Neuronal stem cell (in vitro differentiated cells): ENCODE measurements around the gene TPP1.
A peak's percentile ranks its signal among the peaks of the same experiment; 100 is the strongest.

Source experiments
- DNase-seq: peaks from one replicate; pipeline ENCODE4 v3.0.0-alpha.2; 2013; ENCODE audit warnings: low spot score
- H2AFZ ChIP-seq: one replicate; pipeline ENCODE4 v1.6.1; 2013; ENCODE audit warnings: mild to moderate bottlenecking, low read length, inconsistent platforms
- H2AK5ac ChIP-seq: 2 replicates; pipeline ENCODE4 v1.6.1; 2013; ENCODE audit warnings: low read depth, mild to moderate bottlenecking, inconsistent platforms, low read length, moderate library complexity, mixed read lengths
- H2BK120ac ChIP-seq: 2 replicates; pipeline ENCODE4 v1.6.1; 2013; ENCODE audit warnings: low read depth, mild to moderate bottlenecking, inconsistent platforms, low read length, moderate library complexity, mixed read lengths
- H2BK12ac ChIP-seq: one replicate; pipeline ENCODE4 v1.6.1; 2013; ENCODE audit warnings: low read length, inconsistent platforms
- H2BK15ac ChIP-seq: 2 replicates; pipeline ENCODE4 v1.6.1; 2013; ENCODE audit warnings: mild to moderate bottlenecking, low read length, inconsistent platforms, mixed read lengths
- H2BK5ac ChIP-seq: one replicate; pipeline ENCODE4 v1.6.1; 2013; ENCODE audit warnings: inconsistent platforms, mild to moderate bottlenecking, low read length, moderate library complexity
- H3K14ac ChIP-seq: one replicate; pipeline ENCODE4 v1.6.1; 2013; ENCODE audit warnings: low read length, inconsistent platforms
- H3K18ac ChIP-seq: 2 replicates; pipeline ENCODE4 v1.6.1; 2013; ENCODE audit warnings: low read length, inconsistent platforms
- H3K23ac ChIP-seq: 2 replicates; pipeline ENCODE4 v1.6.1; 2013; ENCODE audit warnings: low read depth, mild to moderate bottlenecking, mixed read lengths, low read length, inconsistent platforms; ENCODE audit not compliant: poor library complexity
- H3K27ac ChIP-seq: replicated peaks from 3 replicates; pipeline ENCODE4 v1.5.1; 2013; ENCODE audit warnings: low read length, inconsistent platforms
- H3K27me3 ChIP-seq, 3 experiments: 2 replicates each; pipeline ENCODE4 v1.6.1; 2013; ENCODE audit warnings: low read length in 3 of 3, mild to moderate bottlenecking in 2 of 3, inconsistent platforms in 1 of 3, low read depth in 1 of 3, mixed read lengths in 1 of 3, moderate library complexity in 1 of 3; ENCODE audit not compliant: control insufficient read depth in 3 of 3, insufficient read depth in 3 of 3
- H3K36me3 ChIP-seq, 2 donors: replicated peaks in 1 of 2; 2 replicates each; pipeline ENCODE4 v1.6.1; 2013; ENCODE audit warnings: low read length in 2 of 2; ENCODE audit not compliant: control insufficient read depth in 2 of 2, insufficient read depth in 2 of 2
- H3K4ac ChIP-seq: 2 replicates; pipeline ENCODE4 v1.6.1; 2013; ENCODE audit warnings: inconsistent platforms, mild to moderate bottlenecking, low read length, moderate library complexity
- H3K4me1 ChIP-seq, 2 donors: 1 replicate in 1 of 2; 2 replicates in 1 of 2; pipeline ENCODE4 v1.6.1; 2013; ENCODE audit warnings: low read length in 2 of 2, low read depth in 1 of 2; ENCODE audit not compliant: control insufficient read depth in 2 of 2, insufficient read depth in 1 of 2
- H3K4me2 ChIP-seq: one replicate; pipeline ENCODE4 v1.6.1; 2013; ENCODE audit warnings: mild to moderate bottlenecking, low read length, inconsistent platforms; ENCODE audit not compliant: insufficient read depth, poor library complexity, severe bottlenecking
- H3K4me3 ChIP-seq, 2 donors: 2 replicates each; pipeline ENCODE4 v1.5.1; 2013; ENCODE audit warnings: low read length in 2 of 2, mild to moderate bottlenecking in 2 of 2, inconsistent platforms in 1 of 2, moderate library complexity in 1 of 2
- H3K79me1 ChIP-seq: one replicate; pipeline ENCODE4 v1.6.1; 2013; ENCODE audit warnings: low read depth, mild to moderate bottlenecking, inconsistent platforms, low read length, moderate library complexity
- H3K9ac ChIP-seq: one replicate; pipeline ENCODE4 v1.6.1; 2013; ENCODE audit warnings: mild to moderate bottlenecking, low read depth, low read length, inconsistent platforms; ENCODE audit not compliant: poor library complexity
- H3K9me3 ChIP-seq, 2 donors: replicated peaks in 1 of 2; 2 replicates each; pipeline versions ENCODE3 to v1.6.1; 2013; ENCODE audit warnings: low read length in 2 of 2, mild to moderate bottlenecking in 2 of 2, inconsistent platforms in 1 of 2, low read depth in 1 of 2, mixed read lengths in 1 of 2, moderate library complexity in 1 of 2; ENCODE audit not compliant: control insufficient read depth in 2 of 2, insufficient read depth in 1 of 2
- H4K8ac ChIP-seq: one replicate; pipeline ENCODE4 v1.6.1; 2013; ENCODE audit warnings: low read depth, mild to moderate bottlenecking, inconsistent platforms, low read length, moderate library complexity
- H4K91ac ChIP-seq: one replicate; pipeline ENCODE4 v1.6.1; 2013; ENCODE audit warnings: low read length, low read depth, mild to moderate bottlenecking, inconsistent platforms; ENCODE audit not compliant: poor library complexity
- WGBS, 2 donors: extraction: QIAGEN DNeasy Blood & Tissue Kit; methylation state at CpG; one replicate each; pipeline ENCODE4 v1.1.7; 2013; ENCODE audit warnings: missing lambda C conversion rate in 2 of 2, mixed read lengths in 1 of 2; ENCODE audit not compliant: insufficient read length in 2 of 2, insufficient replicate concordance in 1 of 2; ENCODE audit errors: extremely low coverage in 2 of 2; 5-methylcytosine and 5-hydroxymethylcytosine counted together

Gene TPP1

DNA sequence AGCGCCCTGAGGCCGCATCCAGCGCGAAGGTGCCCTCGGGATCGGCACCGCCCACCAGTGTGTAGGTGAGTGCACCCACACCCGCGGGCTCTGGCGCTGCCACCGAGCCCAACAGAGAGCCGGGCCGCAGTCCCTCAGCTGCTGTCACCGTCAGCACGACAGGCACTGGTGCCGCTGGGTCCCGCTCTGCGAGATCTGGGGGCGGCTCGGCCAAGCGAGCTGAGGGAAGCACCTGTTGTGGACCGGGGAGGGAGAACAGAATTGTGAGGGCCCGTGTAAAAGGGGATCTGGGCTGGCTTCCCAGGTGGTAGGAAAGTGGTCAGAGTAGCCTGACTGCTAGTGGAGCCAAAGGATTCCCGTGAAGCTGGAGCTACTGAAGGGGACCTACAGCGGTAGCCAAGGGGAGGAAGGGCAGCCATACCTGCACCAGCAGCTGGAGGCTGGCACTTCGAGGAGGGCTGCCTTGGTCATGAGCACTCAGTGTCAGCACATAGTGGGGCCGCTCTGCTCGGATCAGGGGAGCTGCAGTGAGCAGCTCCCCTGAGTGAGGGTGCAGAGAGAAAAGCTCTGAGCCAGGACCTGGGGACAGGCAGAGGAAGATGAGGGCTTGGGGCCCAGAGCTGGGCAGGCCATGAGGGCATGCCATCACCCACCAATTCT is 11.5 kb upstream of the TPP1 start:
- Histone ChIP-seq H3K36me3 (peaks cover 11 to 91% of the 10 kb centered on the region in 2 donors), H3K14ac (no peak overlapping the region), H3K9ac (peak overlapping the region; percentile 80), H2BK15ac (no peak overlapping the region), H3K23ac (peak overlapping the region; percentile 50), H4K8ac (no peak overlapping the region), H2AFZ (no peak overlapping the region), H3K4ac (no peak overlapping the region), H3K4me2 (peak overlapping the region; percentile 92), H2BK120ac (no peak overlapping the region), H3K9me3 (peaks cover 0 to 4% of the 10 kb centered on the region in 2 donors), H3K79me1 (peaks cover 2% of the 10 kb centered on the region), H3K18ac (peak overlapping the region; percentile 65), H2BK5ac (no peak overlapping the region), H3K27me3 (peaks cover 0 to 24% (median 3%) of the 10 kb centered on the region in 3 experiments), H3K4me1 (peaks cover 8 to 10% of the 10 kb centered on the region in 2 donors), H3K27ac (no peak overlapping the region), H4K91ac (no peak overlapping the region), H3K4me3 (peak overlapping the region in 1 of 2 donors; percentile 80), H2AK5ac (peak overlapping the region; percentile 54), H2BK12ac (no peak overlapping the region)
- no peak for DNase-seq
- WGBS, 2 donors = no CpG with 5 or more reads among the region's 28 CpGs

DNA sequence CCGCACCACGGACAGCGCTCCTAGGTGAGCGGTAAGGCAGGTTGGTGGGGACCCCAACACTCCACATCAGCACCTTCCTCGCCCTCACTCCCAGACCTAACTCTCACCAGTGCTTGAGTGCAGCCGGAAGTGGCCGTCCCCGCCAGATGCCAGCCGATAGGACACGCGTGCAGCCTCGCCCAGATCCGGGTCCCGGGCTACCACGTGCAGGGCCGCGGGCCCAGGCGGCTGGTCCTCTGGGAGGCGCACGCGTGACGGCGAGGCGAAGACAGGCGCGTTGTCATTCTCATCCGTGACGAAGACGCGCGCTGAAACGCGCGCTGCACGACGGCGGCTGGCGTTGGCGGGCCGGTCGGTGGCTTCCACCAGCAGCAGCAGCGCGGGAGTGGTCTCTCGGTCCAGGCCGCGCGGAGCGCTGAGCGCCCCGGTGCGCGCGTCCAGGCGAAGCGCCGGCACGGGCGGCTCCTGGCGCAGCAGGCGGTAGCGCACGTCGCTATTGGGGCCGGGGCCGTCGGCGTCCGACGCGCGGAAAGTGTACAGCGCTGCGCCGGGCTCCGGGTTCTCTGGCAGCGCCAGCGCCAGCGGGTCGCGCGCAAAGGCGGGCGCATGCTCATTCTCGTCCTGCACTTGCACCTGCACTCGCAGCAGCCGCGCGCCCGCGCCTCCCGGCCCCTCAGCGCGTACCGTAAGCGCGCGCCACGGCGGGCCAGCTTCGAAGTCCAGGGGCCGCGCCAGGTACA is 10.8 kb upstream of the TPP1 start:
- peaks cover 0 to 4% of the 10 kb centered on the region in 2 donors for H3K9me3 ChIP-seq
- H2BK15ac ChIP-seq = no peak overlapping the region
- H3K79me1 ChIP-seq = peaks cover 2% of the 10 kb centered on the region
- H3K14ac ChIP-seq = peak overlapping the region; percentile 74
- peak overlapping the region; percentile 11 for H2BK5ac ChIP-seq
- DNase-seq = peak; percentile 55
- no peak overlapping the region for H3K27ac ChIP-seq
- peaks cover 0 to 24% (median 3%) of the 10 kb centered on the region in 3 experiments for H3K27me3 ChIP-seq
- no peak overlapping the region for H2AFZ ChIP-seq
- no peak overlapping the region for H2BK120ac ChIP-seq
- WGBS, 2 donors = no CpG with 5 or more reads among the region's 102 CpGs
- H2AK5ac ChIP-seq = peak overlapping the region; percentile 77
- no peak overlapping the region for H3K4ac ChIP-seq
- H4K8ac ChIP-seq = no peak overlapping the region
- H3K4me2 ChIP-seq = peak overlapping the region; percentile 92
- peak overlapping the region in 1 of 2 donors; percentile 80 for H3K4me3 ChIP-seq
- H2BK12ac ChIP-seq = peak overlapping the region; percentile 48
- peaks cover 18 to 96% of the 10 kb centered on the region in 2 donors for H3K36me3 ChIP-seq
- peak overlapping the region; percentile 82 for H3K23ac ChIP-seq
- peaks cover under 1 to 6% of the 10 kb centered on the region in 2 donors for H3K4me1 ChIP-seq
- H3K9ac ChIP-seq = peak overlapping the region; percentile 80
- peak overlapping the region; percentile 81 for H3K18ac ChIP-seq
- H4K91ac ChIP-seq = no peak overlapping the region

DNA sequence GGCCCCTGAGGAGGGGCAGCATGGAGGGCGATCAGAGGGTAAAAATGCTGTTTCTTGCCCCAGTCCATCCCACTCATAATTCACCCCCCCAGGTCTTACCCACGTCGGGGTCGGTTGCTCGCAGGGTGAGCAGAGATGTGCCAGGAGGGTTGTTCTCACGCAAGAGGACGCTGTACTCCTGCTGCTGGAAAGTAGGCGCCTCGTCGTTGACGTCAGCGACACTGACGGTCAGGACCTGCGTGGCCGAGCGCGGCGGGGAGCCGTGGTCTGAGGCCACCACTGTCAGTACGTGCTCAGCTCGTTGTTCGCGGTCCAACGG is 10.3 kb upstream of the TPP1 start:
- Histone ChIP-seq H3K36me3 (peaks cover 22 to 96% of the 10 kb centered on the region in 2 donors), H3K9me3 (peaks cover 0 to 4% of the 10 kb centered on the region in 2 donors), H3K14ac (peak overlapping the region; percentile 74), H3K4me1 (peaks cover 0 to 6% of the 10 kb centered on the region in 2 donors), H2AK5ac (peak overlapping the region; percentile 77), H3K4me2 (peak overlapping the region; percentile 92), H4K8ac (no peak overlapping the region), H3K27me3 (peaks cover 0 to 24% (median 3%) of the 10 kb centered on the region in 3 experiments), H3K9ac (no peak overlapping the region), H3K27ac (no peak overlapping the region), H2BK12ac (peak overlapping the region; percentile 48), H2BK120ac (no peak overlapping the region), H4K91ac (no peak overlapping the region), H3K18ac (peak overlapping the region; percentile 81), H3K4me3 (peak overlapping the region in 1 of 2 donors; percentile 80), H3K4ac (no peak overlapping the region), H3K79me1 (peaks cover 2% of the 10 kb centered on the region), H2BK5ac (peak overlapping the region; percentile 11), H2AFZ (no peak overlapping the region), H2BK15ac (no peak overlapping the region), H3K23ac (peak overlapping the region; percentile 82)
- DNase-seq = no peak
- no CpG with 5 or more reads among the region's 24 CpGs for WGBS, 2 donors

DNA sequence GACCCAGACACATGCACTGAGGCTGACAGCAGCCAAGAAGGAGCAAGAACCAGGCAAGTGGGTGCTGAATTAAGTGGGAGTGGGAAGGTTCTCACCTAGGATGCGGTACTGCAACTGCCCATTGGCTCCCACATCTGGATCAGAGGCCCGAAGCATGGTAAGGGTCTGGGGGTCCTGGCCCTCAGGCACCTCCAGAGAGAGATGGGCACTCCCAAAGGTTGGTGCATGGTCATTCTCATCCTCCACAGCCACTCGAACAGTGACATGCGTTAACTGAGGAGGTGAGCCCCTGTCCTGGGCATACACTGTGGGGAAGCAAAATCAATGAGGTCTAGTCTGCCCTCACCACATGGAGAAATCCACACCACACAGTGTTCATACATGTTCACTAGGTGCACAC is 9.3 kb upstream of the TPP1 start:
- Histone ChIP-seq H2BK15ac (no peak overlapping the region), H3K79me1 (peaks cover 2% of the 10 kb centered on the region), H2BK120ac (no peak overlapping the region), H3K4ac (no peak overlapping the region), H2AK5ac (no peak overlapping the region), H4K8ac (no peak overlapping the region), H3K4me3 (no peak overlapping the region), H2AFZ (no peak overlapping the region), H4K91ac (no peak overlapping the region), H3K27ac (no peak overlapping the region), H3K36me3 (peaks cover 24 to 96% of the 10 kb centered on the region in 2 donors), H3K23ac (no peak overlapping the region), H2BK12ac (no peak overlapping the region), H3K18ac (no peak overlapping the region), H2BK5ac (no peak overlapping the region), H3K9me3 (peaks cover 0 to 4% of the 10 kb centered on the region in 2 donors), H3K4me2 (no peak overlapping the region), H3K4me1 (peaks cover 0 to 6% of the 10 kb centered on the region in 2 donors), H3K27me3 (peaks cover 0 to 24% (median 3%) of the 10 kb centered on the region in 3 experiments), H3K14ac (no peak overlapping the region), H3K9ac (no peak overlapping the region)
- WGBS, 2 donors = no CpG with 5 or more reads among the region's 4 CpGs
- DNase-seq = no peak
